ENCODE data around the gene SFXN2. TPM values are rescaled to one million over a fixed set of nuclear protein-coding genes. Genes with fewer than 3 reads are reported as not detected.
A peak's percentile ranks its signal among the peaks of the same experiment; 100 is the strongest.
"Not testable (repeated sequence)": the region's sequence is repeated elsewhere in the genome, so short reads cannot be mapped to it uniquely, and the experiment has no call there.

SFXN2 gene
- polyA plus RNA-seq, 1 donor, result 6.3 TPM

DNA sequence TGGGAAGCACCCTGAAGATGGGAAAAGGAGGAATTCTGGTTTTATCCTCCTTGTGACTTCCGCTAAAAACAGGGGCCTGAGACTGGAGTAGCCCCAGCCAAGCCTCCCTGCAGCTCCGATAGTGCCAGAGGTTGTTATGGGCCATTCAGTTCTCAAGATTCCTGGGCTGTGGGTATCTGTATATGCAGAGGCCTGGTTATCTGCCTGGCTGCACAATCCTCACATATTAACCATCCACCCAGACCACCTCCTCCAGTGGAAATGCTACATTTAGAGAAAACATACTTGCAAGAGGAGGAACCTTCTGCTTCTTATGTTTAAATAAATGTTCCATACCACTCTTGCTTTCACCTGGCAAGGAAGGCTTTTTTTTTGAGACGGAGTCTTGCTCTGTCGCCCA is 34.8 kb upstream of the SFXN2 start:
- no peak for DNase-seq (ENCODE audit: low read depth)

DNA sequence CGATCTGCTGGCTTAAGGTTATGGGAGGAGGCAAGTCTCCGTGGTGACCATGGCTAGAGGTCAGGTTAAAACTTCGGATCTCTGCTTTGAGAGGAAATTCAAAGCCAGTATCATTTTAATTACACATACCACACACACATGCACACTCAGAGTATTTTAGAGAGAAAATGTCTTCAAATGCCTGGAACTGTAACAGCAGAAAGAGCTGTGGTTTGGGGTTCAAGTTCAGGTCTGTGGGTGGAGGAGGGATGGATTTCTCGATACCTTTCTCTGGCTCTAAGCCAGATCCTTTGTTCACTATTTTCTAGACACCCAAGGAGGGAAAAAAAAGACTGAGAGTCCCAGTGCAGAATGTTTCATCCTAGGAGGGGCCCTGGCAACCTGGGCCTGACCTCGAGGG is 32.7 kb upstream of the SFXN2 start:
- no peak for DNase-seq (ENCODE audit: low read depth)

DNA sequence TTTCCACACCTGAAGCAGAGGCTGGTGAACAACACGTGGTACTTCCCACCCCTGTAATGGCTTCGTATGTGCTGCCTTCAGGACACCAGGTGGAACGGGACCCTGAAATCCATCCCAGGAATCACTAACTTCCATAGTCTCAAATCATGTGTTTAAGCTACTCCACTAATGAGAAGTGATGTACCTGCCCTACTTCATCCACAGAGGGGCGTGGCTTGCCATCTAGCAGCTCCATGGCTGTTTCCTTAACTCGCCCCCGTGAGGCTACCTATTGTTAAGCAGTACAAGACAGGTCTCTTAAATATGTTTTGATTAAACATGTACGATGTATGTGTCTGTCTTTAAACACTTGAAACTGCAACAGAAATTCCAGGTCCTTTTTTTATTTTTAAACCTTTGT is 32.0 kb upstream of the SFXN2 start:
- DNase-seq (ENCODE audit: low read depth), result no peak

DNA sequence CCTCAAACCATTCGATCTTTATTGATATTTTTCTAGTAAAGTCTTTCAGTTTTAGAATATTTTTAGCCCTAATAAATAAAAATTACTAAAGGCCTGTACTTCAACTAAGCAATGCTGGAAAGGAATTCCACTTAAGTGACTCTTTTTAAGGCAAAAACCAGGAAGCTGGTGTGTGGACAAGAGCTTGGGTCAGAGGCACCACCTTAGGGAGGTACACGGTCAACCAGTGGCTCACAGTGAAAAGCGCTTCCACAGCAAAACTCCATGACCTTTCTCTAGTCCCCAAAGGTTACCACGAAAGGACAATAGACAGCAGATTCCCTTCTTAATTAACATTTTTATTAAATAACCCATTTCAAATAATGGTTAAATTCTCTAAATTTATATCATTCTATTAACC is 31.5 kb upstream of the SFXN2 start:
- no peak for DNase-seq (ENCODE audit: low read depth)

DNA sequence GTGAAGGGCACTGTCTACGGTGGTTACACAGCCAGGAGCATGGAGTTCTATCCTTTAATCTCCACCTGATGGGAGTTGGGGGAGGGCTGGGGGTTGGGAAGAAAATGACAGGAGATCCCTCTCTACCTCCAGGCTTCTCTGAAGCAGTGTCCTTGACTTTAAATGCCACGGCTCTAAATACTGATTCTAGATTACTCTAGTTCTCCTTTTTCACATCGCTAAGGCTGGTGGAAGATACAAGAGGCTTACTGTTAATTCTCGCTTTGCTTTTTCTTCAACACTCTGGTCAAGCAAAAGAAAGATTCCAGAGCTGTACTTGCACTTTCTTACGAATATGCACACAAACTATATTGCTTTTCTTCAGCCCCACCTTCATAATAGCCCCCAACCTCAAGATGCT is 30.7 kb upstream of the SFXN2 start:
- DNase-seq (ENCODE audit: low read depth), result no peak

DNA sequence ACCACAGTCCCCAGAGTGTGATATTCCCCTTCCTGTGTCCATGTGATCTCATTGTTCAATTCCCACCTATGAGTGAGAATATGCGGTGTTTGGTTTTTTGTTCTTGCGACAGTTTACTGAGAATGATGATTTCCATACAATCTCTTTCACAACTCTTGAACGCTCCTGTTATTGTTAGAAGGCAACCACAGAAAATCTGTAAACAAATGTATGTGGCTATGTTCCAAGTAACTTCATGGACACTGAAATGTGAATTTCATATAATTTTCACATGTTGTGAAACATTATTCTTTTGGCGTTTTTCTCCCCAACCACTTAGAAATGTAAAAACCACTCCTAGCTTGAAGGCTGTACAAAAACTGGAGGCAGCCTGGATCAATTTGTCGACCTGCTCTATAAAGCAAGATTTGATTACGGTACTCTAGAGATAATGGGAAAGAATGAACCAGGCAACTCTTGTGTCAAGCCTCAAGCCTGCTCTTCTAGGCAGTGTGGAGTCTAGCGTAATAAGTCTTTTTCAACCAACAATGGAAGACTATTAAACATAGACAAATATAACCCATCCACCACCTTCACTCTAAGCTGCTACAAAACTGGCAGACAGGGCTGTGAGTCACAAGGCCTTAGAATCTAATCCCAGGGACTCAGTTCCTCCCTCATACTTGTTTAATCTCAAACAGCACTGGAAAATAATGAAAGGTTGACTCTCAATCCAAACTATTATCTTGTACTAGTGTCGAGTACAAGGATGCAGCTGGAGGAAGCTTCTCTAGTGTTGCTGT is 23.0 kb upstream of the SFXN2 start:
- DNase-seq (ENCODE audit: low read depth), result no peak

DNA sequence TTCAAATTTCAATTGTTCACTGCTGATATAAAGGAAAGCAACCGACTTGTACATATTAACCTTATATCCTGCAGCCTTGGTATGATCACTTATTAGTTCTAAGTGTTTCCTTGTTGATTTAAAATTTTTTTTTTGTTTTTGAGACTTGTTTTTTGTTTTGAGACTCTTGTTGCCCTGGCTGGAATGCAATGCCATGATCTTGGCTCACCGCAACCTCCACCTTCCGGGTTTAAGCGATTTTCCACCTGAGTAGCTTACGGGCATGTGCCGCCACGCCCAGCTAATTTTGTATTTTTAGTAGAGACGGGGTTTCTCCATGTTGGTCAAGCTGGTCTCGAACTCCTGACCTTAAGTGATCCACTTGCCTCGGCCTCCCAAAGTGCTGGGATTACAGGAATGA is 19.0 kb upstream of the SFXN2 start:
- not testable (repeated sequence) for DNase-seq (ENCODE audit: low read depth)

DNA sequence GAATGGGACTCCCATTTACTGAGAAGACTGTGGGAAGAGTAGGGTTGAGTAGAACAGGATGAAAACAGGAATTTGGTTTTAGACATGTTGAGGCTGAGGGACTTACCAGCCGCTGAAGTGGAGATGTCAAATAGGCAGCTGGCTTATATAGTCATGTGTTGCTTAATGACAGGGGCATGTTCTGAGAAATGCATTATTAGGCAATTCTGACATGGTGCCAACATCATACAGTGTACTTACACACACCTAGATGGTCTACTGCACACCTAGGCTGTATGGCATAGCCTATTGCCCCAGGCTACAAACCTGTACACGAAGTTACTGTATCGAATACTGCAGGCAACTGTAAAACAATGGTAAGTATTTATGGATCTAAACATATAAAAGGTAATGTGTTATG is 17.7 kb upstream of the SFXN2 start:
- DNase-seq (ENCODE audit: low read depth), result no peak

DNA sequence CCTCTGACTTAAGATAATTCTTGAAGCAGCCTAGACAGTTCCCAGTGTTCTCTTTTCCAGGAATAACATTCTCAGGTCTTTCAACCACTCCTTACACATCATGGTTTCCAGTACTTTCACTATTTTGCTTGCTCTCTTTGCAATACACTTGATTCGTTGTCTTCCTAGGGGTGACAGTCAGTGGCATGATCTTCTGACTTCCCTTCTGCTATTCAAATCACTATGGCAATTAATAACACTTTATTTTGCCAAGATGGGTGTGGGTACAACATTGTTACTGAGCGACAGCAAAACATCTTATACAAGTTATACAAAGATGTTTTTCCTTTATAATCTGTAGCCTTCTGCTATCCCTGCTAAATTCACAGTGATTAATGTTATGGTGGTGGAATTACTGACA is 15.5 kb upstream of the SFXN2 start:
- DNase-seq (ENCODE audit: low read depth), result no peak

DNA sequence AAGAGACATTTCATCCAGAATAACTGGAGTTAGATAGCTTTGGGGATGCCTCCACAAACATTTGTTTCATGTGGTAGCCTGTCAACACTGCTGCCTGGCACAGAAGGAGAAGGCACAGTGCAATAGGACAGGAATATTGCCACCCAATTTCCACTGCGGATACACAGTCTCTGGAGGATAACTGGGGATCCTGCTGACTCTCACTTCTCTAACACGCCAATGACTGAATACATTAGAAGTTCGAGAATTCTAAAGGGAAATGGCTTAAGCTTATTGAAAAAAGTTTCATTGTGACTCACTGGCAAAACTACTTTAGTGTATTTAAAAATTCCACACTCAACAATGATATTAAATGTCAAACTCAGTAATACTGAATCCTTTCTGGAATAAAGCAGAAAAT is 13.2 kb upstream of the SFXN2 start:
- no peak for DNase-seq (ENCODE audit: low read depth)

DNA sequence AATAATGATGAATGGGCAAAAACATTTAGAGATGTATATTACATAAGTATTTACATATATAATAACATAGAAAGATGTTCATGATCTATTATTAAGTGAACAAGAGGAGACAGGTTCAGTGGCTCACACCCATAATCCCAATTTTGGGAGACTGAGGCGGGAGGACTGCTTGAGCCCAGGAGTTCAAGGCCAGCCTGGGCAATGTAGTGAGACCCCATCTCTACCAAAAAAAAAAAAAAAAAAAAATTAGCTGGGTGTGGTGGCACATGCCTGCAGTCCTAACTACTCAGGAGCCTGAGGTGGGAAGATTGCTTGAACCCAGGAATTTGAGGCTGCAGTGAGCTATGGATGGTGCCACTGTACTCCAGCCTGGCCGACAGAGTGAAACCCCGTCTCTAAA is 12.6 kb upstream of the SFXN2 start:
- DNase-seq (ENCODE audit: low read depth), result no peak

DNA sequence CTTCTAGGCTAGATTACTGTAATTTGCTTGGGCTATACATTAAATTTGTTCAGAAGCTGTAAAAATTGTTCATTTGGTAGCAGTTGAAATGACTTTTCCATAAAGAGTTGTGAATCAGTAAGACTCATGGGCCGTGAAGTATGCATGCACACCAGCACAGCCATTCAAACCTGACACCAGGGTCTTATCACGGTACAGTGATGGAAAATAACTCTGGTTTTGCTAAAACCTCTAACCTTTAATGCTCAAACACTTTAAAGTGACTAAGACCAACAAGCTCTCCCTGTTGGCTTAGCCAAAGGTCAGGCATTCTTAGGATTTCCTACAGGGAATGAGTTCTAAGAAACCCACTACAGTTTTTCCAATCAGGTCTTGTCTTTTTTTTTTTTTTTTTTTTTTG is 11.7 kb upstream of the SFXN2 start:
- DNase-seq (ENCODE audit: low read depth), result no peak

DNA sequence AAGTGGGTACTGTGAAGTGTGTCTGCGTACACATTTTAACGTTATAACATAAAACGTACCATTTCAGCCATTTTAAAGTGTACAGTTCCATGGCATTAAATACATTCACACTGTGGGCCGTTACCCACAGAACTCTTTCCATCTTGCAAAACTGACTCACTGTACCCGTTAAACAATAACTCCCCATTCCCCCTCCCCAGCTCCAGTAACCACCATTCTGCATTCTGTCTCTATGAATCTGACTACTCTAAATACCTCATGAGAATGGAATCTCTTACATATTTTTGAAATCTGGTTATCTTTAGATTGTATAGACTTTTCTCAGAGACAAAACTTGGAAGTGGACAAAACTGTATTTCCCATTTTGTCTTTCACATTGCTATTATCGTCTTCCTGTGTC is 9.5 kb upstream of the SFXN2 start:
- DNase-seq (ENCODE audit: low read depth), result no peak

DNA sequence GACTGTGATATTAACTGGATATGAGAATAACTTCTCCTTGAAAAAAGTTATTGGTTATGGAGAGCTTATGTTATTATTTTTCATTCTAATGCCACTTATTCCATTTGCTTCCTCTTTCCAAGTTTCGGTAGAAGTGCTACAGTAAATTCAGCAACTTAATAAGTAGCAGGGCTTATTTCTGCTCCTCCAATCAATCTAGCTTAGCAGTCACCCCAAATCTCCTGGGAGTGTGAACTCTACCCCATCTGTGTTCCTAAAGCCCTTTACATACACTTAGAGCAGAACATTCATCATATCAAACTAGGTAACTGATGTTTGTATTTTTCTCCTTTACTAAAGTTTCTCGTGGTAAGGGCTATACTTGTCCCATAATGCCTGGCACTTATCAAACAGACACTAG is 8.9 kb upstream of the SFXN2 start:
- DNase-seq (ENCODE audit: low read depth), result no peak

DNA sequence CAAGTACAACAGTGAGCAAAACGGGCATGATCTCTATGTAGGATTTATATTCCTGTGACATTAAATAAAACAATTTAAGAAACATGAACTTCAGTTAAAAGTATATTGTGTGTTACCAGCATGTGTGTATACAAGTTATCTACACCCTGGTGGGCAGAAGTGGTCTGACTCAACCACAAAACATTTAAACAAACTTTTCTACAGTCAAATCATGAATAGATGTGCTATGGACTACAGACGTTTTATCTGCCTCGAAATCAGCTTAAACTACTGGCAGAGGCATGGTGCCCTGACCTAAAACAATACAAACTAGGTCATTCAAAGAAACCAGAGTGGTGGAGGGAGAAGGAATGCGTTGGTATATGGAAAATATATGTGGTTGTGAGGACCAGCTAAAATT is 3.8 kb upstream of the SFXN2 start:
- no peak for DNase-seq (ENCODE audit: low read depth)

DNA sequence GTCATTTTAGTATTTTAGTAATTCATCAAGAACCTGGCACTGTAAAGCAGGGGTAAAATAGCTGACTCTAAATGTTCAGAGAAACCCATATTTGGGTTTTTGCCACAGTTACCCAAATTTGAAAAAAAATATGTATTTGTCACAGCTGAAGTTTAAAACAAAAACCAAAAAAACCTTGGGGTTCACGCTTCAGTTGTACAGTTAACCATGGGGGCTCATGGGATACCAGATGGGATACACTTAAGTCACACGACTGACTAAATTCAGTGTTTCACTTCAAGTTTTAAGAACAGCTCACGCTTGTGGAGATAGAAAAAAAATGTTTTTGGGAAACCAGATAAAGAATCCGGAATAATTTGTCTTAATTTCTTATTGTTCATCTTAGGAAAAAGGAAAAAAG is 2.3 kb upstream of the SFXN2 start:
- no peak for DNase-seq (ENCODE audit: low read depth)

DNA sequence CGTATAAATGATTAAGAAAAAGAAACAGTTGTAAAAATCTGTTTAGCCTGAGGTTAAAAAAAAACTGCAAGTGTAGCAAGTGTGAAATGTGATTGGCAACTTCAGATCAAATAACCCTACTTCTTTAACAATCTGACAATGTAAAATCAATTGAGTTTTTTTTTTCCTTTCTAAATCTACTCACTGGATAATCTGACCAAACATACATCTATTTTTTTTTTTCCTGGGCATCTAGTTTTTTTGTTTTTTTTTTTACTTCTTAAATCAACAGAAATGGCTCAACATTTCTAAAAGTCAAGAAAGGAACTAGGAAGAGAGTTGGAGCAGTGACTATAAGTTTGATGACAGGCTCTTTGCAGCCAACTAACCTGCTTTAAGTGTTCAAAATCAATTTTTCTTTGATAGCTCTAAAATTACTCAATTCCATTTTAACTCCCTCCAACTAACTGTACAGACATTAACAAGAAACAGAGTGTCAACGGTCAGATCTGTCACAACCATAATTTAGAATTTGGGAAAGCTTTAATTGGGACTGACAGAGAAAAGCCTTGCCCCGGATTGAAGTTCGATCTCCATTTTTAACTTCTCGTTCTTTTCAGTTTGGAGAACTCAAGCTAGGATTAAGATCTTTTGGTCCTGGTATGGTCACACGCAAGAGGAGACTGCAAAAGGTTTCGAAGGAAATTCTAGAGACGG is 1.4 kb upstream of the SFXN2 start:
- DNase-seq (ENCODE audit: low read depth), result no peak

DNA sequence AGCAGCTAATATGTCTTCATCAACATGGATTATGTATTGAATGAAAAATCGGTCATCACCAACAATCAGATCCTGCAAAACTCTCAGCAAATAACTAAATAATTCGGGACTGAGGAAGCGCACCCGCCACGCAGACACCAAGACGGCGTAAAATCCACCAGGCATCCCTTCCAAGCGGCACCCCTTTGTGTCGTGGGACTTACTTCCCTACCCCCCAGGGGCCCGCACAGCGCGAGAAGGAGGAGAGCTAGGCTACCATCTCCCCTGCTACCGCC is 960 bp upstream of the SFXN2 start:
- DNase-seq (ENCODE audit: low read depth), result no peak

DNA sequence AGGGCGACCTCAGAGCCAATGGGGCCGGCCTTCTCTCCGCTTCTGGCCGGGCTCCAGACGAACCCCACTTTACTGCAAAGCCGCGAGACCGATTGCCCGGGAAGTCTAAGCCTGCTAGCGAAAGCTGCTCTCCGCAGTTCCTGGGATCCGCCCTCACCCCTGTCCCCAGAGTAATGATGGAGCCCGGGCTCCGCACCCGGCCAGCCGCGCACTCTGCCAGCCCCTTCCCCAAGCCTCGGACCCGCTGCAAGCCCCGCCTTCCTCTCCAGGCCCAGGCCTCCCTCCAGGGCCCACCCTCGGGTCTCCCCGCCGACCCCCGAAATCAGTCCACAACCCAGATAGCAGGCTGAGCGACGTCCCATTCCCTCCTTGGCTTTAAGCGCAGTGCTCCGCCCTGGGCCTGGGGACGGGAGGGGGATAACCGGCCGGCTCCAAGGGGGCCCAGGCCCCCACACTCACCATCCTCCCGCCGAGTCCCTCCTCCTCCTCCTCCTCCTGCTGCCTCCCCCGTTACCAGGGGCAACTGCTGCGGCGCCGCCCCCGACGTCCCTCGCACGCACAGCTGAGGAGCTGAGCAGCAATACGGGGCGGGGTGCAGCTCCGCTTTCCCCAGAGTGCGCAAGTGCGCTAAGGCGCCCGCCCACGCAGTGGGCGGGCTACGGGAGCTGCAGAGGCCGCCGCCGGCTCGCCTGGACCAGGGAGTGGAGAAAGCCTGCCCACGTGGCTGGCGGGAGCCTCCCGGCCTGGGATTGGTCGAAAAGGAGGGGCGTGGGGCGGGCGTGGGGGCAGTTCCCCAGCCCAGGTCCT is 419 bp upstream of the SFXN2 start, which contains the start of gene ARL3:
Gene ARL3, minus strand, starts transcription at position 584 of the 807 bp plus-strand sequence. Its CDS starts 122 bp downstream, at position 462.
- peak; percentile 97 for DNase-seq (ENCODE audit: low read depth)

DNA sequence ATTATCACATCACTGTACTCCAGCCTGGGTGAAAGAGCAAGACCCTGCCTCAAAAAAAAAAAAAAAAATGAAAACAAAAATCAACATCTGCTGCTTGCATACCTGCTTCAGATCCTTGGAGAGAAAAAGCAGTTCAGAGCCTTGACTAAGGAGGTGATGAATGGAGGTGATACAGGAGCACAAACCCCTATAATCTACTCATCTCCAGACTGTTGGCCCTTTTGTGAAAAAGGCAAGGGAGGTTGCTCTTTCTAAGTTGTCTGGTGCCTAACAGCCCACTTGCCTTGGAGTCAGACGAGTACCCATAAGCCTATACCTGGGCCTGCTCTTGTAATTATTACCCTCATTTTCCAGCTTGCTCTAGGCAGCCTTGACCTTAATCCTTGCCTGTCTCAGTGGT is 1.4 kb downstream of the SFXN2 start:
- no peak for DNase-seq (ENCODE audit: low read depth)

DNA sequence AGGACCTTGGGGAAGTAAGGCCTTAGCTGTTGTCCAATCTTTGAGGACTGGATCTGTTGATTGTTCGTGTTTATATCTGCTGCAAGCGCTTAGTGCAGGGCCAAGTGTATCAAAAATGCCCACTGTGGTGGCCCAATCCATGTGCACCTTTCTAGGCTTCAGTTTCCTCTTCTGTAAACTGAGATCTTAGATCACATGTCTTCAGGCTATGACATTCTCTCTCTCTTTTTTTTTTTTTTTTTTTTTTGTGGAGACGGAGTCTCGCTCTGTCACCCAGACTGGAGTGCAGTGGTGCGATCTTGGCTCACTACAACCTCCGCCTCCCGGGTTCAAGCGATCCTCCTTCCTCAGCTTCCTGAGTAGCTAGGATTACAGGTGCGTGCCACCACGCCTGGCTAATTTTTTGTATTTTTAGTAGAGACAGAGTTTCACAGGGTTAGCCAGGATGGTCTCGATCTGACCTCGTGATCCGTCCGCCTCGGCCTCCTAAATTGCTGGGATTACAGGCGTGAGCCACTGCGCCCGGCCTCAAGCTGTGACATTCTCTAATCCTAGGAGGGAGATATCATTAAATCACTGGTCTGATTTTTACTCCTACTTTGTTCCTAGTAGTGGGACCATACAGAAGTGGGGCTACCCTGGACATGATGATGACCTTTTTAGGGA is 2.6 kb downstream of the SFXN2 start:
- DNase-seq (ENCODE audit: low read depth), result not testable (repeated sequence)

DNA sequence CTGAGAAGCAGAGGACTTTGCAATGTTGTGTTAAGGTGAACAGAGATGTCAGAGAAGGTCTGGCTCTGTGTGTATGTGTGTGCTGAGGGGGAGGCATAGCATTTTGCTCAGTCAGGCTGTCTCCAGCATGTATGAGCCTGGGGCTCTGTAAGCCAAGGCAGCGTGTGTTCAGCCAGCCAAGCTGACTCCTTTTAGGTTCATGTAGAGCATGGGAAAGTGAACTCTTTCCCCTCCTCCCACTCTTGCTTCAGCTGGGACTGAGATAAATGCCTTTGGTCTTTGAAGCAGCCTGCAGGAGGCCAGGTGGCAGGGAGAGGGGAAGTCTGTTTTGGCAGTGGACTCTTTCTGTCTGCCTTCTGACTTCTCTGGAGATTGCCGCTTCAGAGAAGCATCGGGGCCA is 3.8 kb downstream of the SFXN2 start:
- DNase-seq (ENCODE audit: low read depth), result no peak

Data from forelimb muscle (tissue), 1 donor.